ENCODE data around the gene TESPA1. TPM values are rescaled to one million over a fixed set of nuclear protein-coding genes. Genes with fewer than 3 reads are reported as not detected.

Gene TESPA1
- total RNA-seq, 1 donor from 2014 or later, result 0.95 TPM

DNA sequence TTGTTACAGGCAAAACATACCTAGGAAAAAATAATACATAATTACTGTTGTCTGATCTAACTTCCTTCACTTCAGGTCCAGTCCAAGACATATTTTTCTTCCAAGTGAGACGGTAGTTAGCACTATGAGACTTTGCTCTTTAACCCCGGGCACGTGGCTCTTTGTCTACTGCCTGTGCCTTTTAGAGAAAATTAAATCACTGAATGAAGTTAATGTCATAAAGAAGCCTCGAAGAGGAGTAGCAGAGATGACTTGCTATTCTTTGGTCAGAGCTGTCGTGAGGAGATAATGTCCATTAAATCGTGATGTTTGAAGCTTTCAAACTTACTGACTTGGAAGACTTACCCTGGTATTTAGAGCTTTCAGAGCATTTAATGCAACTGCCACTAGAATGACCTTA is 8.7 kb downstream of the TESPA1 start:
- H3K36me3 Mint-ChIP-seq (ENCODE audit: low read depth, unreplicated experiment), result no peaks in the 10 kb centered on the region
- H3K27ac Mint-ChIP-seq (ENCODE audit: unreplicated experiment), result no peak overlapping the region
- H3K27me3 Mint-ChIP-seq (ENCODE audit: unreplicated experiment), result no peaks in the 10 kb centered on the region
- no peaks in the 10 kb centered on the region for H3K9me3 Mint-ChIP-seq (ENCODE audit: unreplicated experiment)
- H3K4me1 Mint-ChIP-seq (ENCODE audit: unreplicated experiment), result peaks cover 30% of the 10 kb centered on the region
- TF ChIP-seq, protein P1, sequence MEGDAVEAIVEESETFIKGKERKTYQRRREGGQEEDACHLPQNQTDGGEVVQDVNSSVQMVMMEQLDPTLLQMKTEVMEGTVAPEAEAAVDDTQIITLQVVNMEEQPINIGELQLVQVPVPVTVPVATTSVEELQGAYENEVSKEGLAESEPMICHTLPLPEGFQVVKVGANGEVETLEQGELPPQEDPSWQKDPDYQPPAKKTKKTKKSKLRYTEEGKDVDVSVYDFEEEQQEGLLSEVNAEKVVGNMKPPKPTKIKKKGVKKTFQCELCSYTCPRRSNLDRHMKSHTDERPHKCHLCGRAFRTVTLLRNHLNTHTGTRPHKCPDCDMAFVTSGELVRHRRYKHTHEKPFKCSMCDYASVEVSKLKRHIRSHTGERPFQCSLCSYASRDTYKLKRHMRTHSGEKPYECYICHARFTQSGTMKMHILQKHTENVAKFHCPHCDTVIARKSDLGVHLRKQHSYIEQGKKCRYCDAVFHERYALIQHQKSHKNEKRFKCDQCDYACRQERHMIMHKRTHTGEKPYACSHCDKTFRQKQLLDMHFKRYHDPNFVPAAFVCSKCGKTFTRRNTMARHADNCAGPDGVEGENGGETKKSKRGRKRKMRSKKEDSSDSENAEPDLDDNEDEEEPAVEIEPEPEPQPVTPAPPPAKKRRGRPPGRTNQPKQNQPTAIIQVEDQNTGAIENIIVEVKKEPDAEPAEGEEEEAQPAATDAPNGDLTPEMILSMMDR (IDR thresholded peaks at IDR 0.05; ENCODE audit: unreplicated experiment), result no peak
- DNase-seq (ENCODE audit: low spot score), result no peak
- H3K4me3 Mint-ChIP-seq (ENCODE audit: unreplicated experiment), result no peak overlapping the region

DNA sequence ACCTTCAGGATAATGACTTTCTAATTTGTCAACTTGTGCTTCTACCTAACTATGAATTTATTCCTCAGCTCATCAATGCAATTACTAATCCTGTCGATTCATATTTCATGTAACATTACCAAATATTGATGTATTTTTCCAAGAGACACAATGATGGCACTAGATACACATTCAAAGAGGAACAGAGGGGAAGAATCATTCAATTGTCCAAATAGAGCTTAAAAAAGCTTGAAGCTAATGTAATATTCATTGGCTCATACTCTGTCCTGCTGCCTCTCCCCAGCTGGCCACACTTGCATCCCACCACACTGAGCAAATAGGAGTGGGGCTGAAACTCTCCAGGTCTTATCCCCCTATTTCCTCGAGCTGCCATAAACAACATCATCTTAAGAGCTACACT is 9.3 kb downstream of the TESPA1 start:
- Mint-ChIP-seq H3K27me3 (ENCODE audit: unreplicated experiment) (no peaks in the 10 kb centered on the region), H3K27ac (ENCODE audit: unreplicated experiment) (no peak overlapping the region), H3K4me3 (ENCODE audit: unreplicated experiment) (no peak overlapping the region), H3K36me3 (ENCODE audit: low read depth, unreplicated experiment) (no peaks in the 10 kb centered on the region), H3K9me3 (ENCODE audit: unreplicated experiment) (no peaks in the 10 kb centered on the region), H3K4me1 (ENCODE audit: unreplicated experiment) (peaks cover 30% of the 10 kb centered on the region)
- DNase-seq (ENCODE audit: low spot score), result no peak
- TF ChIP-seq, protein P1 (IDR thresholded peaks at IDR 0.05; ENCODE audit: unreplicated experiment), result no peak

DNA sequence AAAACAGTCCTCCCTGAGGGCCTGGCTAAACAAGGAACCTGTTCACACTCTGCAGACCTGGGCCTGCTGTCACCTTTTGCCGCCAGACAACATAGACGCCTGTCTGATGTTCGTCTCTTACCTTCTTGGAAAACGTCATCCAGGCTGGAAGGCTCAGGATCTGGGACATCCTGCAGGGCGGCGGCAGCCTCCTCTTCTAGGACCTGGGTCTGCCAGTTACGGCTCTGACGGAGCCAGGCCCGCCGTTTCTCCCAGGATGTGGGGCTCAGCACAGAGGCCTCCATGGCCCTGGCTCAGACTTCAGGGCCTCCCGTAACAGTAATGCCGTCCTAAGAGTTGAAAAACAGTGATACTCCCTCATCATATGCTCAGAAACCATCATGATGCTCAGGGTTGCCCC is 10.3 kb downstream of the TESPA1 start:
- H3K4me1 Mint-ChIP-seq (ENCODE audit: unreplicated experiment), result peaks cover 30% of the 10 kb centered on the region
- H3K27ac Mint-ChIP-seq (ENCODE audit: unreplicated experiment), result no peak overlapping the region
- no peak for DNase-seq (ENCODE audit: low spot score)
- H3K4me3 Mint-ChIP-seq (ENCODE audit: unreplicated experiment), result no peak overlapping the region
- no peaks in the 10 kb centered on the region for H3K27me3 Mint-ChIP-seq (ENCODE audit: unreplicated experiment)
- TF ChIP-seq, protein P1 (IDR thresholded peaks at IDR 0.05; ENCODE audit: unreplicated experiment), result no peak
- no peaks in the 10 kb centered on the region for H3K9me3 Mint-ChIP-seq (ENCODE audit: unreplicated experiment)
- H3K36me3 Mint-ChIP-seq (ENCODE audit: low read depth, unreplicated experiment), result no peaks in the 10 kb centered on the region

DNA sequence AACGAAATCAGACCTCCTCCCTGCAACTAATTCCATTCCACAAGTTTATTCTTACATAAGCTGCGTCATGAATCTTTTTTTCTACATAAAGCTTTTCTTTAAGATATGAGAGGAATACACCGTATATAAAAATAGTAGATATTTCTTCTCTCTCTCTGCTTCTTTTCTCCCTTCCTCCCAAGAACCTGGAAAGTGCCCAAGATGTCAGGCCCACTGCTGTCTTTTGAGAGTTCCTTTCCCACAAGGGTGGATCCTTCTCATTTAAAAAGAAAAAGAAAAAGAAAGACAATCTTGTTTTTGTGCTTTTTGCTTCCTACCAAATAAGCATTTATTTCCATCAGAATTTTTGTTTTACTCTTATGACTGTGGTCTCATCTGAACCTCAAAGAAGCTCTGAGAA is 11.0 kb downstream of the TESPA1 start:
- no peaks in the 10 kb centered on the region for H3K36me3 Mint-ChIP-seq (ENCODE audit: low read depth, unreplicated experiment)
- no peak overlapping the region for H3K4me3 Mint-ChIP-seq (ENCODE audit: unreplicated experiment)
- TF ChIP-seq, protein P1 (IDR thresholded peaks at IDR 0.05; ENCODE audit: unreplicated experiment), result no peak
- peaks cover 26% of the 10 kb centered on the region for H3K4me1 Mint-ChIP-seq (ENCODE audit: unreplicated experiment)
- no peak for DNase-seq (ENCODE audit: low spot score)
- no peaks in the 10 kb centered on the region for H3K27me3 Mint-ChIP-seq (ENCODE audit: unreplicated experiment)
- no peak overlapping the region for H3K27ac Mint-ChIP-seq (ENCODE audit: unreplicated experiment)
- H3K9me3 Mint-ChIP-seq (ENCODE audit: unreplicated experiment), result no peaks in the 10 kb centered on the region

DNA sequence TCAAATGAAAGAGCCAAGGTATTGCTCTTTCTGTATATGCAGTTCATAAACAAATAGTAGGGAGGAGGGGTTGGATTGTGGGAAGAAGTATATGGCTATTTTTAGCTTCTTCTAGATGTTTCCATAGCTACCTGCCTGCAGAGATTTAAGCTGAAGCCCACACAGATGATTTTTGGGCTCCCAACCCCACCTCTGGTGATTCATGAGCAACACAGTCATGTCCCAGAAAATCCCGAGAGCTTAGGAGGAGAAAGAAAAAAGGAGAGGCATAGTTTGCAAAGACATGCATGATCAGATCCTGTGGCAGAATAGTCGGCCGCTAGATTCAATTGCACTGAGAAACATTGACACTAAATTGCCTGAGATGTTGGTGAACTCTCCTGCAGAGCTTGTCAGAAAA is 13.8 kb downstream of the TESPA1 start:
- peaks cover 12% of the 10 kb centered on the region for H3K4me1 Mint-ChIP-seq (ENCODE audit: unreplicated experiment)
- no peak overlapping the region for H3K27ac Mint-ChIP-seq (ENCODE audit: unreplicated experiment)
- no peaks in the 10 kb centered on the region for H3K36me3 Mint-ChIP-seq (ENCODE audit: low read depth, unreplicated experiment)
- H3K9me3 Mint-ChIP-seq (ENCODE audit: unreplicated experiment), result no peaks in the 10 kb centered on the region
- H3K4me3 Mint-ChIP-seq (ENCODE audit: unreplicated experiment), result no peak overlapping the region
- no peaks in the 10 kb centered on the region for H3K27me3 Mint-ChIP-seq (ENCODE audit: unreplicated experiment)
- no peak for DNase-seq (ENCODE audit: low spot score)
- TF ChIP-seq, protein P1 (IDR thresholded peaks at IDR 0.05; ENCODE audit: unreplicated experiment), result no peak
